HCT116 (cell line): ENCODE data around the gene CLIC5. TPM values are rescaled to one million over a fixed set of nuclear protein-coding genes. Genes with fewer than 3 reads are reported as not detected.

Experiments used
- ATAC-seq: fragments of 200-7000 bp; cut with Tn5 transposase; 2 replicates; pipeline ENCODE4 v1.9.1; 2020; ENCODE audit warnings: mild to moderate bottlenecking, moderate library complexity
- BruUV-seq: library from RNA; stranded (reverse); fragments of 400-500 nt; replicated peaks from 2 replicates; lab custom pipeline; 2021; lab: Mats Ljungman, UMichigan
- CTCF ChIA-PET: fragments of 300-600 bp; sonication (Branson Sonifier 250); formaldehyde crosslinking; loops from one replicate; lab custom pipeline; 2021; ENCODE audit warnings: antibody characterized with exemption; lab: Charles Lee
- POLR2A ChIA-PET: fragments of 300-600, 350-600 bp; sonication (Branson Sonifier 250); formaldehyde crosslinking; loops from one replicate; lab custom pipeline; 2021; ENCODE audit warnings: antibody characterized with exemption; lab: Charles Lee
- RAD21 ChIA-PET, 2 experiments: fragments of 300-600 bp; sonication (Branson Sonifier 250); formaldehyde crosslinking; loops; one replicate each; lab custom pipeline; 2023; ENCODE audit warnings: low total read pairs in 2 of 2; ENCODE audit not compliant: uncharacterized antibody in 2 of 2, unreplicated experiment in 2 of 2, low non-redundant PET in 1 of 2; lab: Charles Lee
- DNase-seq: peaks from one replicate; pipeline ENCODE4 v3.0.0-alpha.2; 2010; ENCODE audit warnings: low read depth, low spot score
- H2AFZ ChIP-seq: fragments of 200-600 bp; shearing (Covaris generic), sonication (generic); 2 replicates; pipeline ENCODE4 v1.6.1; 2017; ENCODE audit warnings: low read depth, mixed run types, mixed read lengths, antibody characterized with exemption, low read length; ENCODE audit not compliant: poor library complexity, severe bottlenecking
- H3K27ac ChIP-seq: 2 replicates; pipeline ENCODE4 v1.5.1; 2012; ENCODE audit warnings: low read depth, low read length
- H3K27me3 ChIP-seq: fragments of 200-600 bp; sonication (generic); 2 replicates; pipeline ENCODE4 v1.6.1; 2016; ENCODE audit warnings: mixed run types, low read length, mixed read lengths; ENCODE audit not compliant: insufficient read depth
- H3K36me3 ChIP-seq, 2 experiments: fragments of 200-500 bp in 1 of 2; fragments of 200-600 bp in 1 of 2; sonication (Bioruptor generic) in 1 of 2; sonication (generic) in 1 of 2; 2 replicates each; pipeline versions ENCODE4 v1.5.1 to v1.6.1; 2014 to 2016; ENCODE audit warnings: low read length in 2 of 2, inconsistent platforms in 1 of 2, mixed read lengths in 1 of 2, mixed run types in 1 of 2; ENCODE audit not compliant: insufficient read depth in 2 of 2, control insufficient read depth in 1 of 2
- H3K4me1 ChIP-seq, 2 experiments: fragments of 200-600 bp in 1 of 2; sonication (generic) in 1 of 2; 2 replicates each; pipeline versions ENCODE4 v1.5.1 to v1.6.1; 2012 to 2017; ENCODE audit warnings: low read length in 2 of 2, inconsistent platforms in 1 of 2, mild to moderate bottlenecking in 1 of 2, mixed read lengths in 1 of 2, mixed run types in 1 of 2, moderate library complexity in 1 of 2; ENCODE audit not compliant: insufficient read depth in 2 of 2, control insufficient read depth in 1 of 2
- H3K4me2 ChIP-seq: fragments of 200-600 bp; sonication (generic); 2 replicates; pipeline ENCODE4 v1.6.1; 2017; ENCODE audit warnings: mixed run types, low read length, mixed read lengths
- H3K4me3 ChIP-seq, 2 experiments: fragments of 200-600 bp in 1 of 2; sonication (generic) in 1 of 2; replicated peaks in 1 of 2; 2 replicates each; pipeline ENCODE4 v1.5.1; 2011 to 2016; ENCODE audit warnings: low read length in 2 of 2, control low read depth in 1 of 2, low read depth in 1 of 2, mild to moderate bottlenecking in 1 of 2, mixed read lengths in 1 of 2, mixed run types in 1 of 2
- H3K79me2 ChIP-seq: fragments of 200-600 bp; sonication (generic); 2 replicates; pipeline ENCODE4 v1.6.1; 2017; ENCODE audit warnings: mild to moderate bottlenecking, mixed run types, low read length, moderate library complexity, mixed read lengths; ENCODE audit not compliant: insufficient read depth
- H3K9ac ChIP-seq: fragments of 200-600 bp; sonication (generic); 2 replicates; pipeline ENCODE4 v1.6.1; 2016; ENCODE audit warnings: low read length, mixed read lengths
- H3K9me2 ChIP-seq: fragments of 200-600 bp; sonication (generic), shearing (Covaris generic); 2 replicates; pipeline ENCODE4 v1.6.1; 2017; ENCODE audit warnings: mixed run types, mild to moderate bottlenecking, moderate library complexity; ENCODE audit not compliant: insufficient read depth
- H3K9me3 ChIP-seq, 2 experiments: fragments of 200-500 bp in 1 of 2; fragments of 200-600 bp in 1 of 2; sonication (Bioruptor generic) in 1 of 2; sonication (generic) in 1 of 2; 2 replicates each; pipeline ENCODE4 v1.6.1; 2014 to 2017; ENCODE audit warnings: low read length in 2 of 2, mixed read lengths in 2 of 2, inconsistent platforms in 1 of 2, low read depth in 1 of 2, mild to moderate bottlenecking in 1 of 2, mixed run types in 1 of 2, moderate library complexity in 1 of 2; ENCODE audit not compliant: control insufficient read depth in 1 of 2, insufficient read depth in 1 of 2
- H4K20me1 ChIP-seq: fragments of 200-600 bp; sonication (generic), shearing (Covaris generic); 2 replicates; pipeline ENCODE4 v1.6.1; 2017; ENCODE audit warnings: mixed run types, mild to moderate bottlenecking, moderate library complexity; ENCODE audit not compliant: insufficient read depth
- CBX3 ChIP-seq: IDR thresholded peaks from 2 replicates; pipeline ENCODE4 v1.6.1; 2012; ENCODE audit warnings: low read depth
- CTCF ChIP-seq, 3 experiments: fragments of 200-600 bp in 1 of 3; sonication (generic) in 1 of 3; IDR thresholded peaks in 2 of 3; conservative IDR thresholded peaks in 1 of 3; 2 replicates each; pipeline ENCODE4 v1.5.1; 2012 to 2017; ENCODE audit warnings: low read depth in 2 of 3, low read length in 2 of 3, antibody characterized with exemption in 1 of 3, borderline replicate concordance in 1 of 3, control low read depth in 1 of 3, mild to moderate bottlenecking in 1 of 3, mixed read lengths in 1 of 3, mixed run types in 1 of 3, moderate library complexity in 1 of 3; ENCODE audit not compliant: insufficient read depth in 1 of 3
- ELF1 ChIP-seq: IDR thresholded peaks from 2 replicates; pipeline ENCODE4 v1.6.1; 2012; ENCODE audit warnings: low read depth, borderline replicate concordance
- EZH2 ChIP-seq: fragments of 200-600 bp; sonication (generic); IDR thresholded peaks from 2 replicates; pipeline ENCODE4 v1.6.1; 2017; ENCODE audit warnings: antibody characterized with exemption, mixed run types
- EZH2phosphoT487 ChIP-seq: fragments of 200-600 bp; IDR thresholded peaks from 2 replicates; pipeline ENCODE4 v1.6.1; 2018; ENCODE audit warnings: antibody characterized with exemption, borderline replicate concordance
- FOSL1 ChIP-seq: IDR thresholded peaks from 2 replicates; pipeline ENCODE4 v1.6.1; 2012; ENCODE audit warnings: low read depth
- JUND ChIP-seq: IDR thresholded peaks from 2 replicates; pipeline ENCODE4 v1.6.1; 2012
- MAX ChIP-seq: IDR thresholded peaks from 2 replicates; pipeline ENCODE4 v1.6.1; 2012
- POLR2A ChIP-seq: IDR thresholded peaks from 2 replicates; pipeline ENCODE4 v1.7.0; 2011; ENCODE audit warnings: borderline replicate concordance; ENCODE audit not compliant: insufficient read depth, insufficient read length; ENCODE audit errors: extremely low read depth
- REST ChIP-seq: IDR thresholded peaks from 2 replicates; pipeline ENCODE4 v1.6.1; 2012; ENCODE audit warnings: low read depth
- SIN3A ChIP-seq: IDR thresholded peaks from 2 replicates; pipeline ENCODE4 v1.6.1; 2012; ENCODE audit warnings: low read depth
- SP1 ChIP-seq: IDR thresholded peaks from 2 replicates; pipeline ENCODE4 v1.6.1; 2012; ENCODE audit warnings: low read depth
- SRF ChIP-seq: IDR thresholded peaks from 2 replicates; pipeline ENCODE4 v1.6.1; 2012; ENCODE audit warnings: low read depth
- TCF7L2 ChIP-seq: IDR thresholded peaks from 2 replicates; pipeline ENCODE4 v1.7.0; 2011; ENCODE audit warnings: borderline replicate concordance, inconsistent platforms; ENCODE audit not compliant: insufficient read depth, insufficient read length; ENCODE audit errors: extremely low read depth
- ZBTB33 ChIP-seq: IDR thresholded peaks from 2 replicates; pipeline ENCODE4 v1.6.1; 2011; ENCODE audit warnings: mild to moderate bottlenecking, low read length, moderate library complexity; ENCODE audit not compliant: insufficient replicate concordance; ENCODE audit errors: extremely low read depth
- ZFX ChIP-seq: fragments of 450-650 bp; IDR thresholded peaks from 2 replicates; pipeline ENCODE4 v1.6.1; 2017
- ZNF274 ChIP-seq: fragments of 200-500 bp; sonication (Bioruptor generic); IDR thresholded peaks from 2 replicates; pipeline ENCODE4 v1.6.1; 2014; ENCODE audit warnings: mild to moderate bottlenecking, low read depth, low read length, inconsistent platforms
- intact Hi-C: fragments of 100-400 bp; cut with micrococcal nuclease; formaldehyde crosslinking; loops from 2 replicates; pipeline ENCODE4 v1.10.0; 2022
- total RNA-seq: library from RNA; stranded (reverse); gene quantifications from one replicate; pipeline ENCODE4 v1.2.1, GENCODE V29; 2021; ENCODE audit not compliant: unreplicated experiment

CLIC5 gene
- total RNA-seq, 1 experiment from 2014 or later, result 0.20 TPM

- TF ChIP-seq CBX3 (no peak), POLR2A (no peak), ELF1 (no peak), ZFX (no peak), SP1 (no peak)
Measured at GRCh38 chr6:45892696-45893245, 122.9 kb downstream of the CLIC5 start (continued).

GRCh38 chr6:45892196-45892595, 123.5 kb downstream of the CLIC5 start:
- CTCF ChIA-PET, result no interaction called here
- H3K79me2 ChIP-seq, result no peaks in the 10 kb centered on the region
- H3K4me2 ChIP-seq, result no peak overlapping the region
- RAD21 ChIA-PET, result no interaction called here
- DNase-seq, result no peak
- TF ChIP-seq EZH2phosphoT487 (no peak), SIN3A (no peak), SP1 (no peak), FOSL1 (no peak), CBX3 (no peak), REST (no peak), EZH2 (no peak), ZBTB33 (no peak), CTCF (IDR thresholded peaks at IDR 0.05 in 2 of 3, conservative IDR thresholded peaks at IDR 0.05 in 1 of 3; ENCODE audit: borderline replicate concordance in 1 of 3, insufficient read depth in 1 of 3, low read depth in 2 of 3, low read length in 2 of 3) (no peak), MAX (no peak), ZNF274 (no peak), SRF (no peak), TCF7L2 (no peak), JUND (no peak)
- TF ChIP-seq, all 23 proteins: peak for 0
- Histone ChIP-seq H3K4me1 (no peaks in the 10 kb centered on the region), H3K9ac (no peak overlapping the region), H3K4me3 (no peak overlapping the region), H3K27me3 (peaks cover 8% of the 10 kb centered on the region; the same call in 1 of the 2 replicates), H3K36me3 (no peaks in the 10 kb centered on the region), H3K9me2 (no peaks in the 10 kb centered on the region), H3K9me3 (no peaks in the 10 kb centered on the region), H3K27ac (no peak overlapping the region), H2AFZ (no peak overlapping the region), H4K20me1 (no peaks in the 10 kb centered on the region)
- ATAC-seq, result no peak
- POLR2A ChIA-PET, result no interaction called here
- intact Hi-C loops, result no loop called here
- no TSS peak for BruUV-seq
